HG02981 (cell line): ENCODE data around the gene FOXC1.

Experiments
- ATAC-seq: cut with Tn5 transposase; IDR thresholded peaks from one replicate; pipeline ENCODE4 v1.9.1; 2021; ENCODE audit warnings: mild to moderate bottlenecking, moderate library complexity; ENCODE audit not compliant: unreplicated experiment

FOXC1 gene

GRCh38 chr6:1609648-1610496, at the start of gene FOXC1:
FOXC1 (plus strand) TSS chr6:1609915; CDS start chr6:1610446, 531 bp downstream.
- no peak for ATAC-seq

GRCh38 chr6:1560281-1561058, 49.2 kb upstream of the FOXC1 start:
- ATAC-seq: no peak

- no peak for ATAC-seq
Measured at GRCh38 chr6:1561355-1561754, 48.4 kb upstream of the FOXC1 start.

- ATAC-seq: no peak
Measured at GRCh38 chr6:1562171-1562955, 47.4 kb upstream of the FOXC1 start.

GRCh38 chr6:1569377-1569776, 40.3 kb upstream of the FOXC1 start:
- no peak for ATAC-seq

GRCh38 chr6:1570848-1571247, 38.9 kb upstream of the FOXC1 start:
- no peak for ATAC-seq

GRCh38 chr6:1572892-1573291, 36.8 kb upstream of the FOXC1 start:
- no peak for ATAC-seq

GRCh38 chr6:1574083-1574761, 35.5 kb upstream of the FOXC1 start:
- ATAC-seq: no peak

GRCh38 chr6:1574890-1575209, 34.9 kb upstream of the FOXC1 start:
- ATAC-seq: no peak

- no peak for ATAC-seq
Measured at GRCh38 chr6:1575210-1576041, 34.3 kb upstream of the FOXC1 start.

GRCh38 chr6:1576166-1576565, 33.5 kb upstream of the FOXC1 start:
- ATAC-seq: no peak

- no peak for ATAC-seq
Measured at GRCh38 chr6:1576711-1577110, 33.0 kb upstream of the FOXC1 start.

- ATAC-seq: no peak
Measured at GRCh38 chr6:1577146-1577680, 32.5 kb upstream of the FOXC1 start.

- ATAC-seq: peak; percentile 54
Measured at GRCh38 chr6:1577896-1578745, 31.6 kb upstream of the FOXC1 start.

GRCh38 chr6:1579096-1579495, 30.6 kb upstream of the FOXC1 start:
- no peak for ATAC-seq

GRCh38 chr6:1580109-1580508, 29.6 kb upstream of the FOXC1 start:
- ATAC-seq: no peak

GRCh38 chr6:1580585-1580984, 29.1 kb upstream of the FOXC1 start:
- ATAC-seq: no peak

- no peak for ATAC-seq
Measured at GRCh38 chr6:1581120-1581991, 28.4 kb upstream of the FOXC1 start.
